ENCODE data around the gene PDX1. TPM values are rescaled to one million over a fixed set of nuclear protein-coding genes. Genes with fewer than 3 reads are reported as not detected.

PDX1 gene
- polyA plus RNA-seq, 1 experiment, result not detected

- no peaks in the 10 kb centered on the region for H3K36me3 ChIP-seq (ENCODE audit: control insufficient read depth, insufficient read depth, low read length)
- H3K4me3 ChIP-seq (ENCODE audit: low read depth, low read length), result no peak overlapping the region
- DNase-seq (ENCODE audit: low read depth), result no peak
- ChIA-PET POLR2A (no interaction called here), CTCF (interaction anchor here (1.7 kb wide), 1 partner anchor 14 kb away, joined by 3 read pairs; no protein-coding TSS in a partner anchor)
- TF ChIP-seq, protein P1, sequence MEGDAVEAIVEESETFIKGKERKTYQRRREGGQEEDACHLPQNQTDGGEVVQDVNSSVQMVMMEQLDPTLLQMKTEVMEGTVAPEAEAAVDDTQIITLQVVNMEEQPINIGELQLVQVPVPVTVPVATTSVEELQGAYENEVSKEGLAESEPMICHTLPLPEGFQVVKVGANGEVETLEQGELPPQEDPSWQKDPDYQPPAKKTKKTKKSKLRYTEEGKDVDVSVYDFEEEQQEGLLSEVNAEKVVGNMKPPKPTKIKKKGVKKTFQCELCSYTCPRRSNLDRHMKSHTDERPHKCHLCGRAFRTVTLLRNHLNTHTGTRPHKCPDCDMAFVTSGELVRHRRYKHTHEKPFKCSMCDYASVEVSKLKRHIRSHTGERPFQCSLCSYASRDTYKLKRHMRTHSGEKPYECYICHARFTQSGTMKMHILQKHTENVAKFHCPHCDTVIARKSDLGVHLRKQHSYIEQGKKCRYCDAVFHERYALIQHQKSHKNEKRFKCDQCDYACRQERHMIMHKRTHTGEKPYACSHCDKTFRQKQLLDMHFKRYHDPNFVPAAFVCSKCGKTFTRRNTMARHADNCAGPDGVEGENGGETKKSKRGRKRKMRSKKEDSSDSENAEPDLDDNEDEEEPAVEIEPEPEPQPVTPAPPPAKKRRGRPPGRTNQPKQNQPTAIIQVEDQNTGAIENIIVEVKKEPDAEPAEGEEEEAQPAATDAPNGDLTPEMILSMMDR (IDR thresholded peaks at IDR 0.05; ENCODE audit: insufficient read depth, low read depth, low read length), result no peak
- peaks cover 5% of the 10 kb centered on the region for H3K27me3 ChIP-seq (ENCODE audit: control insufficient read depth, insufficient read depth, low read length)
These were observed 14.2 kb upstream of the PDX1 start for GRCh38 chr13:27905650-27906049.

DNA sequence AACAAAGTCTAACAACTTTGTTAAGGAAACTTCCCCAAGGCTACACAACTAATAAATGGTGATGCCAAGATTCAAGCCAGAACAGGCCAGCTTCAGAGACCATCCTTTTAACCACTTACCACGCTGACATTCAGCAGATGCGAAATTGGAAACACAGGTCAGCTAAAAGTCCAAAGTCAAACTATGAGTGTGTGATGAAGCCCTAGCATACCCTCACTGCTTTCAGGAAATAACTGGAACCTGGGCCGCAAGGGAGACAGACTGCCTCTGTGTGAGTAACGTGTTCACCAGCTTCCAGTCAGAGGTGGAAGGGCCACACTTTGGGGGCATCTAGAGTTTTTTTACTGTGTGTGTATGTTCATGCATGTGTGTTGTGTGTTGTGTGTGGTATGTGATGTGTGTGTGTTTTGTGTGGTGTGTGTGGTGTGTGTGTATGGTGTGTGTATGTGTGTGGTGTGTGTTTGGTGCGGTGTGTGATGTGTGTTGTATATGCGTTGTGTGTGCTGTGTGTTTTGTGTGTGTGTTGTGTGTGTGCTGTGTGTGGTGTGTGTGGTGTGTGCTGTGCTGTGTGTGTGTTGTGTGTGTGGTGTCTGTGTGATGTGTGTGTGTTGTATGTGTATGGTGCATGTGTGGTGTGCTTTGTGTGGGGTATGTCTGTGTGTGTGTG, 12.5 kb upstream of the PDX1 start:
- TF ChIP-seq, protein P1 (IDR thresholded peaks at IDR 0.05; ENCODE audit: insufficient read depth, low read depth, low read length), result no peak
- CTCF ChIA-PET, result interaction anchor here (1.7 kb wide), 1 partner anchor 15 kb away, joined by 3 read pairs; no protein-coding TSS in a partner anchor
- Histone ChIP-seq H3K27me3 (ENCODE audit: control insufficient read depth, insufficient read depth, low read length) (peaks cover 5% of the 10 kb centered on the region), H3K36me3 (ENCODE audit: control insufficient read depth, insufficient read depth, low read length) (no peaks in the 10 kb centered on the region), H3K4me3 (ENCODE audit: low read depth, low read length) (no peak overlapping the region)
- POLR2A ChIA-PET, result no interaction called here
- no peak for DNase-seq (ENCODE audit: low read depth)

- Histone ChIP-seq H3K36me3 (ENCODE audit: control insufficient read depth, insufficient read depth, low read length) (no peaks in the 10 kb centered on the region), H3K4me3 (ENCODE audit: low read depth, low read length) (no peak overlapping the region), H3K27me3 (ENCODE audit: control insufficient read depth, insufficient read depth, low read length) (peaks cover 9% of the 10 kb centered on the region)
- ChIA-PET CTCF (no interaction called here), POLR2A (no interaction called here)
- TF ChIP-seq, protein P1 (IDR thresholded peaks at IDR 0.05; ENCODE audit: insufficient read depth, low read depth, low read length), result no peak
- DNase-seq (ENCODE audit: low read depth), result no peak
These were observed 10.4 kb upstream of the PDX1 start for GRCh38 chr13:27909378-27909777.

DNA sequence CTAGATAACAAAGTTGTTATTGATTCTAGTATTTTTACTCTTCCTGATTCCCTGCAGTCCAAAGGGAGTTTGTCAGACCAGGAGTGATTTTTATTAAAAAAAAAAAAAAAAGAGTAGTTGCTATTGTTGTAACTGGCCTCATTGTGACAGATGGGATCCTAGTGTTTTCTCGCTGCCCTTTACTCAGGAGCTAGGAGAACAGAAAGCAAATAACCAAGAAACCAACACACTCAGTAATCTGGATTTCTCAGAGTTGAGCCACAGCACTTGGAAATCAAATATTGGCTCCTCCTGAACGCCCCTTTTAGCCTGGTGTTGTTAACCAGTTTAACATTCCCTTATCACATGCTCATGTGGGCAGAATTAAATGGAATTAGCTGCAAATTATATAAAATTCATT, 8.3 kb upstream of the PDX1 start:
- peaks cover 15% of the 10 kb centered on the region for H3K27me3 ChIP-seq (ENCODE audit: control insufficient read depth, insufficient read depth, low read length)
- DNase-seq (ENCODE audit: low read depth), result no peak
- no peak overlapping the region for H3K4me3 ChIP-seq (ENCODE audit: low read depth, low read length)
- H3K36me3 ChIP-seq (ENCODE audit: control insufficient read depth, insufficient read depth, low read length), result no peaks in the 10 kb centered on the region
- TF ChIP-seq, protein P1 (IDR thresholded peaks at IDR 0.05; ENCODE audit: insufficient read depth, low read depth, low read length), result no peak
- ChIA-PET CTCF (no interaction called here), POLR2A (no interaction called here)

DNA sequence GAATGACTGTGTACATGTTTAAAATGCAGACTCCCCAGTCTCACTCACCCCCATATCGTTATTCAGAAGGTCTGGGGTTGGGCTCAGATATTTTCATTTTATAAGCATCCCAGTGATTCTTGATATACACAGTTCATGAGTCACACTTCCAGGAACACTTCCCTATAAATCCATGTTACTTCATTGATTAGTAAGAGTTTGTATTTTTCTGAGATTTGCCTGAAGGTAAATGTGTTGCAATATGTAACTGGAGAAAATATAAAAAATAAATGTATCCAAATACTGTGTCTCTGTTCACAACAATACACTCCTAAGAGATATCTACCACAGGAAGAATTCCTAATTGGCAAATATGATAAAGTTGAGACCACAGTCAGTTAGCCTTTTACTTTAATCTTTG, 6.6 kb upstream of the PDX1 start:
- TF ChIP-seq, protein P1 (IDR thresholded peaks at IDR 0.05; ENCODE audit: insufficient read depth, low read depth, low read length), result no peak
- peaks cover 24% of the 10 kb centered on the region for H3K27me3 ChIP-seq (ENCODE audit: control insufficient read depth, insufficient read depth, low read length)
- no peak for DNase-seq (ENCODE audit: low read depth)
- no peak overlapping the region for H3K4me3 ChIP-seq (ENCODE audit: low read depth, low read length)
- no peaks in the 10 kb centered on the region for H3K36me3 ChIP-seq (ENCODE audit: control insufficient read depth, insufficient read depth, low read length)
- ChIA-PET CTCF (no interaction called here), POLR2A (no interaction called here)

Measured in BJ (cell line).